A673 (cell line): ENCODE results near the gene FBXO41. TPM values are rescaled to one million over a fixed set of nuclear protein-coding genes. Genes with fewer than 3 reads are reported as not detected.
"Not testable (repeated sequence)": the region's sequence is repeated elsewhere in the genome, so short reads cannot be mapped to it uniquely, and the experiment has no call there.

ENCODE experiments used
- BruUV-seq: library from RNA; stranded (reverse); fragments of 400-500 nt; replicated peaks from 2 replicates; lab custom pipeline; 2021; lab: Mats Ljungman, UMichigan
- CTCF ChIA-PET: fragments of 300-600 bp; sonication (Branson Sonifier 250); formaldehyde crosslinking; loops from one replicate; lab custom pipeline; 2022; ENCODE audit warnings: antibody characterized with exemption; lab: Charles Lee
- POLR2A ChIA-PET: fragments of 300-600 bp; sonication (Branson Sonifier 250); formaldehyde crosslinking; loops from one replicate; lab custom pipeline; 2022; ENCODE audit warnings: antibody characterized with exemption; ENCODE audit not compliant: low non-redundant PET; lab: Charles Lee
- DNase-seq: peaks from one replicate; pipeline ENCODE4 v3.0.0-alpha.2; 2015; ENCODE audit warnings: low spot score
- H3K27ac ChIP-seq: fragments of 200-600 bp; sonication (generic); 2 replicates; pipeline ENCODE4 v1.5.1; 2016; ENCODE audit warnings: mixed run types, low read depth, mild to moderate bottlenecking, mixed read lengths, antibody characterized with exemption, low read length; ENCODE audit not compliant: poor library complexity, severe bottlenecking
- H3K27me3 ChIP-seq: fragments of 200-600 bp; sonication (generic); replicated peaks from 2 replicates; pipeline ENCODE4 v1.6.1; 2017; ENCODE audit warnings: mixed run types, low read depth, mild to moderate bottlenecking, mixed read lengths, antibody characterized with exemption, low read length; ENCODE audit not compliant: insufficient read depth, poor library complexity
- H3K36me3 ChIP-seq: fragments of 200-600 bp; sonication (generic); 2 replicates; pipeline ENCODE4 v1.6.1; 2016; ENCODE audit warnings: mixed run types, mild to moderate bottlenecking, mixed read lengths, antibody characterized with exemption, low read length; ENCODE audit not compliant: insufficient read depth, poor library complexity, severe bottlenecking
- H3K4me1 ChIP-seq: fragments of 200-600 bp; sonication (generic); 2 replicates; pipeline ENCODE4 v1.6.1; 2017; ENCODE audit warnings: mixed run types, mild to moderate bottlenecking, mixed read lengths, antibody characterized with exemption, low read length; ENCODE audit not compliant: insufficient read depth, poor library complexity, severe bottlenecking
- H3K4me3 ChIP-seq: fragments of 200-600 bp; sonication (generic); 2 replicates; pipeline ENCODE4 v1.5.1; 2016; ENCODE audit warnings: low read depth, mixed run types, mild to moderate bottlenecking, mixed read lengths, low read length; ENCODE audit not compliant: poor library complexity, severe bottlenecking
- H3K9me3 ChIP-seq: fragments of 200-600 bp; sonication (generic); 2 replicates; pipeline ENCODE4 v1.6.1; 2016; ENCODE audit warnings: mixed run types, low read depth, mild to moderate bottlenecking, mixed read lengths, antibody characterized with exemption, low read length; ENCODE audit not compliant: poor library complexity, severe bottlenecking
- EZH2 ChIP-seq: fragments of 200-600 bp; sonication (generic); IDR thresholded peaks from 2 replicates; pipeline ENCODE4 v1.6.1; 2017; ENCODE audit warnings: borderline replicate concordance, low read depth, mild to moderate bottlenecking, mixed read lengths, antibody characterized with exemption, low read length; ENCODE audit not compliant: poor library complexity, severe bottlenecking
- intact Hi-C: fragments of 100-400 bp; cut with micrococcal nuclease; formaldehyde crosslinking; loops from one replicate; pipeline ENCODE4 v1.10.0; 2022; ENCODE audit not compliant: unreplicated experiment
- total RNA-seq: library from RNA; stranded (reverse); gene quantifications from 2 replicates; pipeline ENCODE4 v1.2.3, GENCODE V29; 2021
- TF ChIP-seq, protein P1 (sequence below): fragments of 300-800, 200-600 bp; sonication (generic); conservative IDR thresholded peaks from 2 replicates; pipeline ENCODE4 v1.5.1; 2017; ENCODE audit warnings: low read depth, mild to moderate bottlenecking, antibody characterized with exemption, low read length, moderate library complexity, mixed read lengths

Gene FBXO41
- total RNA-seq, 1 experiment from 2014 or later: 8.6 TPM

DNA sequence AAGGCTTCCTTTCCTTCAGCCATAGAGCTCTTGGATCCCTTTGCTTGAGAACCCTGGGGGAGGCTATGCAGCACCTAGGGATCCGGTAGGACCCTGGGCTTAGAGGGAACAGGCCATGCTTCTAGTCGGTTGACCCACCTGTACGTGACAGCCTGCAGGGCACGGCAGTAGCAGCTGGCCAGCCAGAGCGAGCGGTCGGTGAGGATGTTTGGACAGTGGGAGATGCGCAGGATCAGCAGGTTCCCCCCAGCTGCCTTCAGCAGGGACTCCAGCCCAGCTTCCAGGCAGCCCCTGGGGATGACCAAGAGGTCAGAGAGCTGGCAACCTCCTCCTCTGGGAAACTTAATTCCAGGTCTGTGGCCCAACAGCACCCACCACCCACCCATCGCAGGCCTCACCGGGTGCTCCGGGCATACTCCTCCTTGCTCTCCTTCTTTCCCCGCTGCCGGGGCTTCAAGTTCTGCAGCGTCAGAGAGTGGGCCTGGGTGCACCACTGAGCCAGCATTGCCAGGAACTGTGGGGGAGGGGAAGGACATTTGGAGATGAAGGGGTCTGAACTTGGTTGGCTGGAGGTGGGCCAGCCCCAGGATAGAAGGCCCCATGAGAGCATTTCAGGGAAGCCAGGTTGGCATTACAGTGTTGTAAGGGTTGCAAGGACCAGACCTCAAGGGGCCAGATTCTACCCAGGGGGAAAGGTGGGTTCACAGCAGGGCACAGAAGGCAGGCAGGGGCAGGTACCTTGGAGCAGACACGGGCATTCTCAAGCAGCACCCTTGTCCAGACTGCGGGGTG, 20.5 kb downstream of the FBXO41 start:
- POLR2A ChIA-PET: no interaction called here
- intact Hi-C loops: no loop called here
- H3K4me3 ChIP-seq: no peak overlapping the region

DNA sequence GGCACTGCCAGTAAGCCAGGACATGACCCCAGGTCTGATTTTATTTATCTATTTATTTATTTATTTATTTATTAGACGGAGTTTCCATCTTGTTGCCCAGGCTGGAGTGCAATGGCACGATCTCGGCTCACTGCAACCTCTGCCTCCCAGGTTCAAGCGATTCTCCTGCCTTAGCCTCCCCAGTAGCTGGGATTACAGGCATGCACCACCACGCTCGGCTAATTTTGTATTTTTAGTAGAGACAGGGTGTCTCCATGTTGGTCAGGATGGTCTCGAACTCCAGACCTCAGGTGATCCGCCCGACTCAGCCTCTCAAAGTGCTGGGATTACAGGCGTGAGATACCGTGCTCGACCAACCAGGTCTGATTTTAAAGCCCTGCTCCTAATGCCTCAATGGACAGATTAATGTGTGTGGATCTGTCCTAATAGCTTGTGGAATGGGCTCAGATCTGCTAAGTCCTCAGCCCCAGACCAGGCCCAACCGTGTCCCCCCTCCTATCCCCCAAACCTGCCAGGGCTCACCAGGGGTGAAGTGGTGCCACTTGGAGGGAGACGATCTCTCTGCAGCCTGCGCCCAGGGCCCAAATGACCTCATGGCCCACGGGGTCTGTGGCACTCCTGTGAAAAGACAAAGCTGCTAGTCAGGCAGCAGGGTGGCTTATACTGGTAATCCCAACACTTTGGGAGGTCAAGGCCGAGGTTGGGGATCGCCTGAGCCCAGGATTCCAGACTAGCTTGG, 21.4 kb downstream of the FBXO41 start:
- CTCF ChIA-PET, BruUV-seq, H3K27ac ChIP-seq, POLR2A ChIA-PET, H3K27me3 ChIP-seq, H3K4me1 ChIP-seq, H3K9me3 ChIP-seq, H3K4me3 ChIP-seq, intact Hi-C loops, H3K36me3 ChIP-seq, DNase-seq: not testable (repeated sequence)

More for the DNA sequence above, 20.5 kb downstream of the FBXO41 start:
- no peak for TF ChIP-seq EZH2
- TF ChIP-seq, protein P1, sequence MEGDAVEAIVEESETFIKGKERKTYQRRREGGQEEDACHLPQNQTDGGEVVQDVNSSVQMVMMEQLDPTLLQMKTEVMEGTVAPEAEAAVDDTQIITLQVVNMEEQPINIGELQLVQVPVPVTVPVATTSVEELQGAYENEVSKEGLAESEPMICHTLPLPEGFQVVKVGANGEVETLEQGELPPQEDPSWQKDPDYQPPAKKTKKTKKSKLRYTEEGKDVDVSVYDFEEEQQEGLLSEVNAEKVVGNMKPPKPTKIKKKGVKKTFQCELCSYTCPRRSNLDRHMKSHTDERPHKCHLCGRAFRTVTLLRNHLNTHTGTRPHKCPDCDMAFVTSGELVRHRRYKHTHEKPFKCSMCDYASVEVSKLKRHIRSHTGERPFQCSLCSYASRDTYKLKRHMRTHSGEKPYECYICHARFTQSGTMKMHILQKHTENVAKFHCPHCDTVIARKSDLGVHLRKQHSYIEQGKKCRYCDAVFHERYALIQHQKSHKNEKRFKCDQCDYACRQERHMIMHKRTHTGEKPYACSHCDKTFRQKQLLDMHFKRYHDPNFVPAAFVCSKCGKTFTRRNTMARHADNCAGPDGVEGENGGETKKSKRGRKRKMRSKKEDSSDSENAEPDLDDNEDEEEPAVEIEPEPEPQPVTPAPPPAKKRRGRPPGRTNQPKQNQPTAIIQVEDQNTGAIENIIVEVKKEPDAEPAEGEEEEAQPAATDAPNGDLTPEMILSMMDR: no peak
- CTCF ChIA-PET: interaction anchor here (0.6 kb wide), 1 partner anchor 13 kb away, joined by 3 read pairs; no protein-coding TSS in a partner anchor
- Histone ChIP-seq H3K27ac (no peak overlapping the region), H3K27me3 (no peaks in the 10 kb centered on the region), H3K36me3 (no peaks in the 10 kb centered on the region), H3K9me3 (no peaks in the 10 kb centered on the region), H3K4me1 (no peaks in the 10 kb centered on the region)
- BruUV-seq: no TSS peak
- DNase-seq: no peak

DNA sequence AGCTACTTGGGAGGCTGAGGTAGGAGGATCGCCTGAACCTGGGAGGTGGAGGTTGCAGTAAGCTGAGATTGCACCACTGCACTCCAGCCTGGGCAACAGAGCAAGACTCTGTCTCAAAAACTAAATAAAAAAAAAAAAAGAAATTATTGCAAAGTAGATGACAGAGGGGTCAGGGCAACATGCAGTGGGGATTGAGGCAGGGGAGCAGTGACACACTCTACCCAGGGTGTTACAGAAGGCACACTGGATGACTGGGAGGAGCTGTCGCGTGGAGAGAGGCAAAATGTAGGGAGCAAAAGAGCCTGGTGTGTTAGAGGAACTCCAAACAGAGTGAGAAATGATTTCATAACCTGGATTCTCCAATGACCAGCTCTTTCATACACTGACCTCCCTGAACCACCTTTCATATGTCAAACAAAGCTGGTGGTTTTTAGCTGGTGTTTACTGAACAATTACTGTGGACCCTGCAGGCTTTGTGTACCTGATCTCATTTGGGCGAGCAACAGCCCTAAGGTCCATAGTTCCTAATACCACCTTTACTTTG, 22.1 kb downstream of the FBXO41 start:
- Histone ChIP-seq H3K36me3 (peaks cover 5% of the 10 kb centered on the region), H3K9me3 (no peaks in the 10 kb centered on the region), H3K27ac (no peak overlapping the region), H3K4me1 (no peaks in the 10 kb centered on the region), H3K27me3 (no peaks in the 10 kb centered on the region), H3K4me3 (no peak overlapping the region)
- ChIA-PET POLR2A (no interaction called here), CTCF (no interaction called here)
- no peak for TF ChIP-seq EZH2
- TF ChIP-seq, protein P1: no peak
- no TSS peak for BruUV-seq
- DNase-seq: no peak
- intact Hi-C loops: no loop called here
